GM21526 (cell line): ENCODE results near the gene USP11.
"Not testable (repeated sequence)": the region's sequence is repeated elsewhere in the genome, so short reads cannot be mapped to it uniquely, and the experiment has no call there.

Experiments
- ATAC-seq: cut with Tn5 transposase; IDR thresholded peaks from one replicate; pipeline ENCODE4 v1.9.1; 2021; ENCODE audit warnings: moderate library complexity; ENCODE audit not compliant: unreplicated experiment, low FRiP score

The USP11 gene

DNA sequence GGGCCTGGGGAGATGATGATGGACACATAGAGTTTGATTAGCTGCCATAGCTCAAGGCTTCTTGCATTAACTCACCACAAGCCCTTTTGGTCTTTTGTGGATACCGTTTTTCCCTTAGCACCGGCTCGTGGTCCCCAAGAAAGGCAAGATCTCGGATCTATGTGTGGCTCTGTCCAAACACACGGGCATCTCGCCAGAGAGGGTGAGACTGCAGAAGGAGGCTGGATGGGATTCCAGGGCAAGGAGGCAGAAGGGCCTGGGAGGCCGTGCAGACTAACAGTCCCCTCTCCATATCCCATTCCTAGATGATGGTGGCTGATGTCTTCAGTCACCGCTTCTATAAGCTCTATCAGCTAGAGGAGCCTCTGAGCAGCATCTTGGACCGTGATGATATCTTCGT lies 9.5 kb downstream of the USP11 start:
- ATAC-seq = no peak

DNA sequence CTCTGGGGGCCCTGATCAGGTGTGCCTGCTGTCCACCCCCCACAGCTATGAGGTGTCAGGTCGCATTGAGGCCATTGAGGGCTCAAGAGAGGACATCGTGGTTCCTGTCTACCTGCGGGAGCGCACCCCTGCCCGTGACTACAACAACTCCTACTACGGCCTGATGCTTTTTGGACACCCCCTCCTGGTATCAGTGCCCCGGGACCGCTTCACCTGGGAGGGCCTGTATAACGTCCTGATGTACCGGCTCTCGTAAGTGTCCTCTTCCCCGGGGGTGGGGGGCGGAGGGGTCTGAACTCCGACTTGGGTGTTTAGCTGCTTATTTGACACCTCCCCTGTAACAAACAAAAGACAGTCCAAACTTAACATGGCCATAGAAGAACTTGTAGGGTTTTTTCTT lies 10.5 kb downstream of the USP11 start:
- ATAC-seq = no peak

DNA sequence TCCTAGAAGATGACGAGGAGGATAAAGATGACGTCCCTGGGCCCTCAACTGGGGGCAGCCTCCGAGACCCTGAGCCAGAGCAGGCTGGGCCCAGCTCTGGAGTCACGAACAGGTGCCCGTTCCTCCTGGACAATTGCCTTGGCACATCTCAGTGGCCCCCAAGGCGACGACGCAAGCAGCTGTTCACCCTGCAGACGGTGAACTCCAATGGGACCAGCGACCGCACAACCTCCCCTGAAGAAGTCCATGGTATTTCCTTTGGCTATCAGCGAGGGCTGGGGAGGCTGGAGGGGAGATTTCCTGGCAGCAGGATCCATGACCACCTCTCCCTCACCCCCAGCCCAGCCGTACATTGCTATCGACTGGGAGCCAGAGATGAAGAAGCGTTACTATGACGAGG lies 11.9 kb downstream of the USP11 start:
- no peak for ATAC-seq

DNA sequence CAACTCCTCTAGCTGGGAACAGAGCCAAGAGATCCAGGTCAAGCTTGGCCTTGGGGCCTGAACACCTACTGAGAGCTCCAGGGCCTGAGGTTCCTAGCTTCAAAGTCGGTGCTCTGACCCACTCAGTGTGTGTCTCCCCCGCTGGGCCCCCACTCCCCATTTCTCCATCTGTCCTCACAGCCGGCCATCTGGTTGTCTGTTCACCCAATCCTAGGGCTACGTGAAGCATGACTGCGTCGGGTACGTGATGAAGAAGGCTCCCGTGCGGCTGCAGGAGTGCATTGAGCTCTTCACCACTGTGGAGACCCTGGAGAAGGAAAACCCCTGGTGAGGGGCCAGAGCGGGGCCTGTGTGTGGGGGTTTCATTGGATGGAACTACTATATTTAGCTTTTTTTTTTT lies 12.3 kb downstream of the USP11 start:
- no peak for ATAC-seq

DNA sequence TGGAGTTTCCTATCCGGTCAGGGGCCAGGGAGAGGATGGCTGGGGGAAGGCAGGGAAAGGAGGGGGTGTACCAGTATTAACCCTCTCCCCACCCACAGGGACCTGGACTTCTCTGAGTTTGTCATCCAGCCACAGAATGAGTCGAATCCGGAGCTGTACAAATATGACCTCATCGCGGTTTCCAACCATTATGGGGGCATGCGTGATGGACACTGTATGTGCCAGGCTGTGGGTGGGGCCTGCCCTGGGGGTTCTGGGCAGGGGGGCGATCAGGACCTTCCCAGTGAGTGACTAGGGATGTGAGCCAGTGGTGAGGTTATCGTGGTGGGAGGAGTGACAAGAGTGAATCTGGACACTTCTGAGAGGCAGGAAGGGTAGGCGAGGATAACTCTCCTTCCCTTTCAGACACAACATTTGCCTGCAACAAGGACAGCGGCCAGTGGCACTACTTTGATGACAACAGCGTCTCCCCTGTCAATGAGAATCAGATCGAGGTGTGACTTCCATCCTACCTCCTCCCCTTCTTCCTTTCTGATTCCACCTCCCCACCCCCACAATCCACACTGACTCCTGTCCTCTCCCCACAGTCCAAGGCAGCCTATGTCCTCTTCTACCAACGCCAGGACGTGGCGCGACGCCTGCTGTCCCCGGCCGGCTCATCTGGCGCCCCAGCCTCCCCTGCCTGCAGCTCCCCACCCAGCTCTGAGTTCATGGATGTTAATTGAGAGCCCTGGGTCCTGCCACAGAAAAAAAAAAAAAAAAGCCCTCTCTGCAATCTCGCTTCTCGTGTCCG lies 14.6 kb downstream of the USP11 start:
- no peak for ATAC-seq

DNA sequence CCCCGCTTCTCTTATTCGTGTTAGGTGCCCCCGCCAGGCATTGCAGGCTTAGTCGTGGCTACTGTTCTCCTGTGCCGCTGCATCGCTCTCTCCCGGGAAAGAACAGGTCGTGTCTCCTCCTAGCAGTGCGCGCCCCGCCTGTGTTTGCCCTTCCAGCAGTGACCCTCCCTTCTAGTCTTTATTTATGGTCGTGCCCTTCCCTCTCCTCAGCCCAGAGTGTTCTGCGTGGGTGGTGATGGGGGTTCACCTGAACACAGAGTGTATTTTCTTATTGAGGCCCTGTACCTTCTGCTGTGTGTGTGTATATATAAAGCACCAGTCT lies 15.2 kb downstream of the USP11 start:
- no peak for ATAC-seq

DNA sequence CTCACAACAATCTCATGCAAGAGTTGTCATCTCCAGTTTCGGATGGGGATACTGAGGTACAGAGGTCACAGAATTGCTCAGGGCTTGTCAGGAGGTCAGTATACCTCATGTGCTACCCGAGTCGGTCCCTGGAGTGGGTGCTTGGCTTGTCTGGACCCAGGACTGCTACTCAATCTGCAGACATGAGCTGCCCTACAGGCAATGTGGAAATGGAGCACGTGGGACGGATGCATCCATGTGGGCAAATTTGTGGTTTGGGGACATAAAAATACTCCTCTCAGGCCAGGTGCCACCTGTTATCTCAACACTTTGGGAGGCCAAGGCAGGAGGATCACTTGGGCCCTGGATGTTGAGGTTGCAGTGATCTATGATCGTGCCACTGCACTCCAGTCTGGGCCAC lies 15.8 kb downstream of the USP11 start:
- no peak for ATAC-seq

DNA sequence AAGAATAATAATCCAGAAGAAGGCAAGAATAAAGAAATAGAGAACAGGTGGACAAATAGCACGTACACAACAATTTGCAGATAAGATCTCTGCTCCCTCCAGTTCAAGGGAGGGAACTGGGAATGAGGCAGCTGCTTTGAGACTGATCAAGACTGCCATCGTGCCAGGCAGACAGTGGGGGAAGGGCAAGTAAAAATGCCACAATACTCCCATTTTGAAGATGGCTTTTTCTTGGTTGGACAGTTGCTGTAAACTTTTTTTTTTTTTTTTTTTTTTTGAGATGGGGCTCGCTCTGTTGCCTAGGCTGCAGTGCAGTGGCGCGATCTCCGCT lies 17.2 kb downstream of the USP11 start:
- no peak for ATAC-seq

DNA sequence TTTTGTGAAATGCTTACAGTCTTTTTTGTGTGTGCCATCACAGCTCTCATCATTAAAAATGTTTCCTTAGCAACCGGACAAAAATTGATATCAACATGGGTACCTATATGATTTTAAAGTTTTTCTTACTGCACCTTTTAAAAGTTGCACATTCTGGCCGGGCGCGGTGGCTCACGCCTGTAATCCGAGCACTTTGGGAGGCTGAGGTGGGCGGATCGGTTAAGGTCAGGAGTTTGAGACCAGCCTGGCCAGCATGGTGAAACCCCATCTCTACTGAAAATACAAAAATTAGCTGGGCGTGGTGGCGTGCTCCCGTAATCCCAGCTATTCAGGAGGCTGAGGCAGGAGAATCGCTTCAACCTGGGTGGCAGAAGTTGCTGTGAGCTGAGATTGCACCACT lies 24.8 kb downstream of the USP11 start:
- not testable (repeated sequence) for ATAC-seq

DNA sequence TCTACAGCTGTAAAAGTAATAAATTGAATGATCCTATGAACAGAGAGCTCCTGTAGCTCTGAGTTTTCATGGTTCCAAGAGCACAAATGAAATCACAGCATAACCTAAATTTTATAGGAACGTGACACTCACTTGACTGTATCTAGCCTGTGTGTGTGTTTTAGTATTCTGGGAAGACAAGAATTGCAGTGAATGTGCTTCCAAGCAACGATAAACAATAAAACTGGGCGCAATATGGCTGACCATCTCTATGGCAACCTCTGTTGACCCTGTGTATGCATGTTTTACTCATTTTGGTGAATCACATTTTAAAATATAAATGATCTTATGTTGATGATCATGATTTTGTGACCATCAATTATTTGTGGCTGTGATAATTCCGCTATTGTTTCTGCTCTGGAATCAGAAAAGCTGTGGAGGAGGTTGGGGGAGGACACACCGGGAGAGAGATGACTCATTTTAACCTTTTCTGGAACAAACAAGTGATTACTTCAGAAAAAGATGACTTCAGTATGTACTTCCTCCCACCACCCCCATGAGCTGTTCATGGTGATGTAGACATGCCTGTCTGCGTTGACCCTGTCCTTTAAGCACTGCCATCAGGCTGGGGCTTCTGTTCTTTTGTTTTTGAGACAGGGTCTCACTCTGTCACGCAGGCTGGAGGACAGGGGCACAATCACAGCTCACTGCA lies 31.8 kb downstream of the USP11 start:
- no peak for ATAC-seq

DNA sequence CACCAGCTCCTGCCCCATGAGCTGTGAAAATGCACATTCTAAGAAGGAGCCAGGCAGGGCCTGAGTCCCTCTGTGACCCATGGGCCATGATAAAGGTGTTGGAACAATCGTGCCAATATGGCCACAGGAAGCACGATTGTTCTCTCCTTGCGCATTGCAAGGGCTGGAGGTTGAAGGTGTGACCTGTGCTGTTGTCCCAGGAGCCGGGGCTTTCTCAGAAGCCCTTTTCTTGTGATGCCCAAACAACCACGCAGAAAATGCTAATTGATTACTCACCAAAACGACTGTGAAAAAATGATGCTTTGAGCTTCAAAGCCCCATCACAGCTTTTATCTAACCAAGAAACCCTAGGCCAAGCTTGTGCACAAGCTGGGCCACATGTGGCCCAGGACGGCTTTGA lies 33.8 kb downstream of the USP11 start:
- ATAC-seq = no peak

DNA sequence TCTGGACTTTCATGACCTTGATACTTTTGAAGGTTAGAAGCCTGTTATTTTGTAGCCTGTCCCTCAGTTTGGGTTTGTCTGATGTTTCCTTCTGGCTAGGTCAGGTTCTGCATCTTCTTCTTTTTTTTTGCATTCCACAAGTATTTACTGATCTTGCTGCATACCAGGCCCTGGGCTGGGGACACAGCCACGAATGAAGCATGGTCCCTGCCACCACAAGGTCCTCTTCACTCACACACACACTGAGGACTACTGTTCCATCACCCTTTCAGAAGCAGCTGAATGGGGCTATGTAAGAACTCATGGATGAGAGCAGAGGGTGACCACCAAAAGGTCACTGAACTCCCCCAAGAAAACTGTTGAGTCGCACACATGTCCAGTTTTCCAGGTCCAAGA lies 39.2 kb downstream of the USP11 start:
- no peak for ATAC-seq

DNA sequence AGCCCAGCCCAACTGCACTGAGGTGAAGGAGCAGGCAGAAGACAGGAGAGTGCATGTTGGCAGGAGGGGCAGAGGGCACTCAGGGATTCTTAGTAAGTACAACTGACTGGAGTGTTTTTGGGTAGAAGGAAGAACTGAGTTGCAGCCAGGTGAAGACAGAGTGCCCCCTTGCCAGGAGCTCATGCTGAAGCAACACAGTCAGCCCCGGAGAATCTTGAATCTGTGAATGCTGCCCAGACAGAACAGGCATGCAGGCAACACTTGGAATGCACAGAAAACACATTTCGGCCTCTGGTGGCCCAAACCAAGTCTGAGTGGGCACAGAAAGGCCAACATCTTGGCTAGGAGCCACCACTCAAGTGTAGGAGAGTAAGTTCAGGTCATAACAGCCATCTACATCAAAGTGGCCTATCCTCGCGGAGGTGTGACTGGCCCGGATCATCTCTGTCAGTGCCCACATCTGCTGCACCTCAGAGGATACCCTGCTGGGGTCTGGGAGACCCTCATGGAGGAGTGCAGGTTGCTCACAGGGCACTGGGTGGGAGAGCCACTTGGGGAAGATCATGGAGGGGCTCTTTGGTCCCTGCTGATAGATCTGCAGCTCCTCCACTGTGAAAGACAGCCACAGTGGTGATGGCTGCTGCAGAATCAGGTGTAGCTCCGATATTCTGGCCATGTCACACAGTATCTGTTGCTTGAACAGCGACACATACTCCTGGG lies 40.4 kb downstream of the USP11 start:
- ATAC-seq = no peak

DNA sequence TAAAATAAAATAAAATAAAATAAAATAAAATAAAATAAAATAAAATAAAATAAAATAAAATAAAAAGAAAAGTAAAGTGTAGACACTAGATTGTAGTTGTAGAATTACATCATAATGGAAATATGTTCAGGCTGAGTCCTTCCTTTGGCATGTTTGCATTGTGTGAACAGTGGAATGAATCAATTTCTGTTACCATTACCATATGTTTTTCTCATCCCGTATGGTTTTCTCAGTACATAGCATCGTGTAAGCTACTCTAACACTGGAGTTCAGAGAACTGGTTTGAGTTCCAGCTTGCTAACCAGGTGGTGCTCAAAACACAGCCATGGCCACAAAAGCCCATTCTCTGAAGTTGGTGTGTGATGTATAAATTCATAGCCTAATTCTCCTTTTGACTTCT lies 45.9 kb downstream of the USP11 start:
- ATAC-seq = no peak

DNA sequence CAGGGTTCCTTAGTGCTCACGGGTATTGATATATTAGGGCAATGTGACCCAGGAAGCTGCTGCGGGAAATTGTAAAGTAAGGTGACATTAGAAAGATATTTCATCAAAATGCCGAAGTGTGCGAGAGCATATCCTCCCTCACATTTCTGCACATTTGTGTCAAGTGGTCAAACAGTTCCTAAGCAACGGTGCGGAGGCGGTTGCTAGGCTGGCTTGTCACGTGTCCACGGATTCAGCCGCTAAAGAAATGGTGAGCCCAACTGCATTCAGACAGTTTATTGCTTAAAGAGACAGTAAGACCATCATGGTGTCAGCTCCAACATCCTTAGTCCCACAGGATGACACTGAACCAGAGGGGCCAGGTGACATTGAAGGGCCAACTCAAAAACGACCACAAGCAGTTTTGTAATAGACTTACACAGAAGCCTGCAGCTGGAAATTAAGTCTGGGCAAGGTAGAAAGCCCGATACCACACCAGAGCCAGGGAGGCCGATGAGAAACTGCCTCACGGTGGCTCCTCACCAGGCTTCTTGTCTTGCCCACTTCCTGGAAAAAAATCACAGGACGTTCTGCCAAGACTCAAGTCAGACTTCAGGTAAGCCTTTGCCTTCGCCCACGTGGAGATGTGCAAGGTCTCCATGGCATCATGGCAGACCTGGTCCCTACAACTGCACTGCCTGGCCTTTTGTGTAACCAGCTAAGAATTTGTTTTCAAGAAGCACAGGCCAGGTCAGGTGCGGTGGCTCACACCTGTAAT lies 50.4 kb downstream of the USP11 start:
- no peak for ATAC-seq

DNA sequence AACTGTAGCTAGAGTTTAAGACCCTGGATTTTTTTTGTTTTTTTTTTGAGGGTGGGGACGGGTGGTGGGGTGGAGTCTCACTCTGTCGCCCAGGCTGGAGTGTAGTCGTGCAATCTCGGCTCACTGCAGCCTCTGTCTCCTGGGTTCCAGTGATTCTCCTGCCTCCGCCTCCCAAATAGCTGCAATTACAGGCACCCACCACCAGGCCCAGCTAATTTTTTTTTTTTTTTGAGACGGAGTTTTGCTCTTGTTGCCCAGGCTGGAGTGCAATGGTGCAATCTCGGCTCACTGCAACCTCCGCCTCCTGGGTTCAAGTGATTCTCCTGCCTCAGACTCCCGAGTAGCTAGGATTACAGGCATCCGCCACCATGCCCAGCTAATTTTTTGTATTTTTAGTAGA lies 51.8 kb downstream of the USP11 start:
- not testable (repeated sequence) for ATAC-seq

DNA sequence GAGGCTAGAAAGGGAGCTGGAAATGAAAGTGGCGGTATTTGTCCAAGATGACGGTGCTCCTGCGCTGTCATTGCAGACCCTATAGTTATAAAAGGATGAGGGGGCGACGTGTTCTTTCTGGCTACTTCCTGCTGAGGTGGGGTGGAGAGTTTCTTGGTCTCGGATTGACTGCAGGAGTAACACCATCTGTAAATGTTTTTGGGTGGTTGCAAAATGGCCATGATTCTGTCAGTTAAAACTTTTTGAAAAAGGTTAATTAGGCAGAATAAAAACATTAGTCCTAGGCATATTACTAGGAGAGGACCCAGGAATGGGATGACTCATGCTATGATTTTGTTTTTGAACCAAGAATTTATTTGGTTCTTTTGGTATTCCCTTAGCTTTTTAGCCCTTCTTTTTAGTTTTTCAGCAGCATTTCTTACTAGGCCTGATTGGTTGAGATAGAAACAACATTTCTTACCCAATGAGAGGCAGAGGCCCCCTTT lies 53.1 kb downstream of the USP11 start:
- no peak for ATAC-seq

DNA sequence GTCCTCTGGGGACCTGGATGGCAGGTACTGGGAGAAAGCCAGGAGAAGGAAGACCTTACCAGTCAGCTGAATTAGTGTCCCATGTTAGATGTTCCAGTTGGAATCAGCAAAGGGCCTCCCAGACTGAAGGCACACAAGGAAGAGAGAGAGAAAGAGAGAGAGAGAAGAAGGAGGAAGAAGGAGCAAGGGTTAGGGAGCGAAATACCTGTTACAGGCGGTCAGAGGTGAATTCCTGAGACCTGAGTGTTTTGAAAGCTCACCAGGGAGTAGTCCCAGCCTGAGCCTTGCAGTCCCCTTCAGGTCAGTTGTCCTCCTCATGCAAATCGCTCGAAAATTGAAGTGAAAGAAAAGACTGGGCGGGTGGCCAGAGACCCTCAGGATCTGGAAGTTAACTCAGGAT lies 60.3 kb downstream of the USP11 start:
- ATAC-seq = no peak

DNA sequence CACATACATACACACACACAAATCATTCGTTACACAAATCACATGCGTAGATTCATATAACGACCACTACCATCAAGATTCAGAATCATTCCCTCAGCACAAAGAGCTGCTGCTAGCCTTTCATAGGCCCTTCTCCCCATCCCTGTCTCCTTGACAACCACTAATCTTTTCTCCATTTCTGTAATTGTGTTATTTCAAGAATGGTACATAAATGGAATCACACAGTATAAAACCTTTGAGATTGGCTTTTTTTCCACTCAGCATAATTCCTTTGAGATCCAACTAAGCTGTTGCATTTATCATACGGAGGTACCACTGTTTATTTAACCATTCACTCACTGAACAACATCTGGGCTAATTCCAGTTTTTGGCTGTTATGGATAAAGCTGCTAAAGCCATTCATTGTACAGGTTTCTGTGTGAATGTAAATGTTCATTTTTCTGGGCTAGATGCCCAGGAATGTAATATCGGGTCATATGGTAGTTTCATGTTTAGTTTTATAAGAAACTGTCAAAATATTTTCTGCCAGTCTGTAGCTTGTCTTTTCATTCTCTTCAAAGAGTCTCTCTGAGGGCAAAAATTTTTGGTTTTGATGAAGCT lies 64.1 kb downstream of the USP11 start:
- no peak for ATAC-seq

DNA sequence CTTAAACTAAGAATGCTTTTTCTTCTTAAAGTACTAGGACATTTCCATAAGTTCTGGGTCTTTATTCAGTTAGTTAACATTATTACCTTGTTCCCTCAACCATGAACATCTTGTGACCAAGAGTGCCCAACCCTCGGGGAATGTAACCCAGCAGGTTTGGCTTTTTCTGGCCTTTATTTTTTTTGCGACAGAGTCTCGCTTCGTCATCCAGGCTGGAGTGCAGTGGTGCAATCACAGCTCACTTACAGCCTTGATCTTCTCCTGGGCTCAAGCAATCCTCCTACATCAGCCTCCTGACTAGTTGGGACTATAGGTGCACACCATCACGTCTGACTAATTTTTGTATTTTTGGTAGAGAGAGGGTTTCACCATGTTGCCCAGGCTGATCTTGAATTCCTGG lies 65.1 kb downstream of the USP11 start:
- ATAC-seq = no peak
